Muscle layer of colon (tissue), 2 donors: ENCODE measurements around the gene CSGALNACT2.
"Not testable (repeated sequence)": the region's sequence is repeated elsewhere in the genome, so short reads cannot be mapped to it uniquely, and the experiment has no call there.

Source experiments
- H3K27ac ChIP-seq: one replicate; pipeline ENCODE4 v1.7.0; 2013; ENCODE audit warnings: low read depth, mild to moderate bottlenecking, low read length, moderate library complexity
- H3K27me3 ChIP-seq, 2 donors: one replicate each; pipeline ENCODE4 v1.7.0; 2013; ENCODE audit warnings: low read length in 2 of 2, mild to moderate bottlenecking in 2 of 2; ENCODE audit not compliant: insufficient read depth in 2 of 2, control insufficient read depth in 1 of 2
- H3K36me3 ChIP-seq: one replicate; pipeline ENCODE4 v1.7.0; 2013; ENCODE audit warnings: mild to moderate bottlenecking, low read length; ENCODE audit not compliant: insufficient read depth
- H3K4me1 ChIP-seq: one replicate; pipeline ENCODE4 v1.7.0; 2013; ENCODE audit warnings: mild to moderate bottlenecking, low read length; ENCODE audit not compliant: insufficient read depth
- H3K4me3 ChIP-seq, 2 donors: one replicate each; pipeline ENCODE4 v1.7.0; 2013; ENCODE audit warnings: low read length in 2 of 2, low read depth in 1 of 2, mild to moderate bottlenecking in 1 of 2, moderate library complexity in 1 of 2
- H3K9ac ChIP-seq: one replicate; pipeline ENCODE4 v1.7.0; 2013; ENCODE audit warnings: low read length
- H3K9me3 ChIP-seq: one replicate; pipeline ENCODE4 v1.7.0; 2013; ENCODE audit warnings: mild to moderate bottlenecking, low read length
- donor health status: abdominal sarcoma.
- donor health status: Adenocarcinoma of cecum.

CSGALNACT2 gene

DNA sequence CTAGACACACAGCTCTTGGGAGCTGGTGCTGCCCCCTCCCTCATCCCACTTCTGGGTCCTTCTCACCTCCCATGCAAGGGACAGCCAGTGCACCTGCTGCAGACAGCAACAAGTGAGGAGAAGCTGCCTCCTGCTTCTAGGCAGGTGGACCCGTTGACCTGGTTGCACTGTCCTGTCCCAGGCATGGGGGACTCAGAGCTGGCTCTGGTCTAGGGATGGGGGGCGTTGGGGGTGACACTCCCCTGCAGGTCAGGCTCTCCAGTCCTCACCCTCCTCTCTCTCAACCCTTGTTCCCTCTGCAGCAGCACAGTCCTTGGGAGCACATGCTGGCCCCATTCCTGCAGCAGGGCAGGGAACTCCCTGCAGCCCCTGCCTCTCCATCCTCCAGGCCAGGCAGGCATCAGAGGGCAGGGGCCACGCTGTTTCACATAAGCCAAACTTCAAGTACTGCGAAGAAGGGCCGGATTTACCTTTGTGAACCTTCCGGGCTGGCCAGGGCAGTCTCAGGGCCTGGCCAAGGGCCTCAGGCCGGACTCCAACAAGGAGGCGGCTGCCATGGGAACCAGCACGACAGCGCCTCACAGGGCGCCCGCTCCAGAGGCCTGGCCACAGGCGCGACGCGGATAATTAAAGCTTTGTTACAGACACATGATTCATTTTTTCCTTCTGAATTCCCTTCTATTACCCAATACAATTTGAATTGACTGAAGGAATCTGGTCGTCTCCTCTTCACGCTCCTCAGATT lies 80.1 kb downstream of the CSGALNACT2 start:
- Histone ChIP-seq H3K9me3 (no peaks in the 10 kb centered on the region), H3K9ac (no peak overlapping the region), H3K4me1 (no peaks in the 10 kb centered on the region), H3K4me3 (no peak overlapping the region), H3K27me3 (peaks cover 0 to 16% of the 10 kb centered on the region in 2 donors), H3K36me3 (no peaks in the 10 kb centered on the region), H3K27ac (no peak overlapping the region)

DNA sequence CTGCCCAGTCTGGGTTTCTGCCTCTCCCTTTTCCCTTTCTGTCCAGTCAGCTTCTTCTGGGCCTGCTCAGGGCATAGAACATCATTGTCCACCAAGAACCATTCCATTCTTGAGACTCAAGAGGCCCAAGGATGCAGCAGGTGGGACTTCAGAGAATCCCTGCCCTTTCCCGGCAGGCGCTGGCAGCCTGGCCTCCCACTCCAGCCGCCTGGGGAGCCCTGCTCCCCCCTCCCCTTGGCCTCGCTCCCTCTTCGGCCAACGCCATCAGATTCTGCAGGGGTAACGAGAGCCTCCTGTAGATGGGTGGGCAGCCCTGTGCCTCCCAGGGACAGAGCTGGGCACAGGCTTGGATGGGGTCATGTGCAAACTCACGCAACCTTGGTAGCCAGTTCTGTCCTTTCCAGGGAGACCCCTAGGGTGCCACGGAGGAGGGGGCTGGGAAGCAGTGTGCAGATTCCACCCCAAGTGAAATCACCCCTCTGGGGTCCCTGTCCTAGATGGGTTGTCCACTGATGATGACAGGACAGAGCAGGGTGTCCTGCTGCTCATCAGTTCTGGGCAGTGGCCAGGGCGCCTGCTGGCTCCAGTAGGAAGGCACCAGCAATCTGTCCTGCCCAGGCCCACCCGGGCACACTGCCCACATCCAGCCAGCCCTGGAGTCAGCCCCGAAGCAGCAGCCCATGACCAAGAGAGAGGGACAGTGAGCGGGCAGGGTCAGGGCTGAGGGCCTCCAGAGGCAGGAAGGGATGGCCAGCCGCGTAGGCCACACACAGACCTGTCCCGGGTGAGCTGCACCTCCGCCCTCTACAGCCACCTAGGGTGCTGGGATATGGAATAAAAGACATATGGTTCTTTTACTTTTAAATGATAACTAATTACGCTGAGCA lies 80.9 kb downstream of the CSGALNACT2 start:
- Histone ChIP-seq H3K9ac (no peak overlapping the region), H3K27ac (no peak overlapping the region), H3K4me1 (no peaks in the 10 kb centered on the region), H3K27me3 (peaks cover 0 to 16% of the 10 kb centered on the region in 2 donors), H3K4me3 (no peak overlapping the region), H3K9me3 (no peaks in the 10 kb centered on the region), H3K36me3 (no peaks in the 10 kb centered on the region)

DNA sequence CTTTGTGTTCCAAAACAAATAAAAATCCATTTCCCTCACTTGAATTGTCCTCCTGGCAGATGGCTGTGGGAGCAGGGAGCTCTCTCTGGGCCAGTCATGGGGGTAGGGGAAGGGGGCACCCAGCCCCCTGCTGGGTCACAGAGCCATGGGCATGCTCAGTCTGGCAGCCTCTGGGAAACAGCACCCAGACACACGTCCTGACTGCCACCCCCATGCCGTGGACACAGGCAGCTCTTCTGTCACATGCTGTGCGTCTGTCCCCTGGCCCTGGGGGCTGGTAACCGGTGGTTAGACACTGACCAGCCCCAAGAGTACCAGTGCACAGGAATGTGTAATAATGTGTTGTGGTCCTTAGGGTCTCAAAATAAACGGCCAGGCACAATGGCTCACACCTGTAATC lies 81.6 kb downstream of the CSGALNACT2 start:
- Histone ChIP-seq H3K4me1 (no peaks in the 10 kb centered on the region), H3K4me3 (no peak overlapping the region), H3K27me3 (peaks cover 0 to 16% of the 10 kb centered on the region in 2 donors), H3K27ac (no peak overlapping the region), H3K9ac (no peak overlapping the region), H3K36me3 (no peaks in the 10 kb centered on the region), H3K9me3 (no peaks in the 10 kb centered on the region)

- not testable (repeated sequence) for H3K4me3 ChIP-seq, H3K27ac ChIP-seq, H3K9ac ChIP-seq, H3K4me1 ChIP-seq, H3K9me3 ChIP-seq, H3K36me3 ChIP-seq
- peaks cover 0 to 16% of the 10 kb centered on the region in 2 donors for H3K27me3 ChIP-seq
Measured at GRCh38 chr10:43220251-43220650, 82.0 kb downstream of the CSGALNACT2 start.

DNA sequence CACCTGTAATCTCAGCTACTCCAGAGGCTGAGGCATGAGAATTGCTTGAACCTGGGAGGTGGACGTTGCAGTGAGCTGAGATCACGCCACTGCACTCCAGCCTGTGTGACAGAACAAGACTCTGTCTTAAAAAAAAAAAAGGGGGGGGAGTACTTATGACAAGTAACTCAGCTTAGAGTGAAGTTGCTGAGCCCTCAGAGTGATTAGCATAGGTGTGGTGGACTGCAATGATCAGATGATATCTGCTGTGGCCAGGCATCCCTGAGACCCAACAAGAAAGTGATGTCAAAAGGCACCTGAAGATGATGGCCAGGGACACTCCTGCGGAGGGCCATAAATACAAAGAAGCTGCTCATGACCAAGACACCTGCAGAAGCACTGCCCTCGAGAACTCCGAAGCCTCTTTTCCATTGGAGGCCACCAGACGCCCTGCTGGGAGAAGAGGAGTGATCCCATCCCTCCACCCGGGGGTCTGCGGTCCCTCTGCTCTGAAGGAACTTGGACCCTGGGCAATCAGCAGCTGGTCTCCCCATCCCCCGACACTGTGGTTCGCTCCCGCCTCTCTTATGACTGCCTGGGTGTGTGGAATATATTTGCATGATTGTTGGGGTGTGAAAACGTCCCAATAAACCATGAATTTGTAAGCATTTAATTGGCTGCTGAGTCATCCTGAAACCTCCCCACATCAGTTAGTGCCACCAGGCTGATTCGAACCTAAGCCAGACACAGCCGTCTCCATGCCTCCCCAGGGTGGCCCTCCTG lies 82.6 kb downstream of the CSGALNACT2 start:
- no peak overlapping the region for H3K9ac ChIP-seq
- H3K4me1 ChIP-seq, result no peaks in the 10 kb centered on the region
- H3K27me3 ChIP-seq, result peaks cover 0 to 16% of the 10 kb centered on the region in 2 donors
- H3K27ac ChIP-seq, result no peak overlapping the region
- H3K4me3 ChIP-seq, result no peak overlapping the region
- H3K36me3 ChIP-seq, result no peaks in the 10 kb centered on the region
- no peaks in the 10 kb centered on the region for H3K9me3 ChIP-seq

DNA sequence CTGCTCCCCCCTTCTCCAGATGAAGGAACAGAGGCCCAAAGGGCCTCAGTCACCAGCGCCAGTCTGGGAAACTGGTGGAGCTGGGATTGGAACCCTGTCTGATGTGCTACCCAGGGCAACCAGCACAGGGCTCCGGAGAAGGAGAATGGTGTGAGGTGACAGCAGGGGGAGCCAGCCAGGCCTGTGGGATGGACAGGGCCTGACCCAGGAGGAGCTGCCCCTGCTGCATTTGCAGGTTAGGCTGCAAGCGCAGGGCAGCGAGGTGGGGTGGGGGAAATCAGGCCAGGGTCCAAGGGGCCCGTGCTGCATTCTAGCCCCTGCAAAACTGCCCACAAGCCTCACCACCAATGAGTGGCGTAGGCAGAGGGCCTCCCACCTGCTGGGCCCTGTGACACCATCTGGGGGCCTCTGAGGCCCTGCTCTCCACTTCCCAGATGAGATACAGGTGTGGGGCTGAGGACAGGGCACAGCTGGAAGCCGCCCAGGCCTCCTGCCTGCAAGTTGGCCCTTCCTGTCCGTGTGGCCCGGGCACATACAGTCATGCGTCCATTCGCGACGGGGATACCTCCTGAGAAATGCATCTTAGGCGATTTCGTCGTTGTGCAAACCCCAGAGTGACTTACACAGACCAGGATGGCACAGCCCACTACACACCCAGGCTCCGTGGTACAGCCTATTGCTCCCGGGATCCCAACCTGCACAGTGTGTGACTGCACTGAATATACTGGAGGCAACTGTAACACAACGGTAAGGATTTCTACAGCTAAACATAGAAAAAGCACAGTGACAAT lies 83.4 kb downstream of the CSGALNACT2 start:
- Histone ChIP-seq H3K36me3 (no peaks in the 10 kb centered on the region), H3K4me1 (no peaks in the 10 kb centered on the region), H3K9me3 (no peaks in the 10 kb centered on the region), H3K4me3 (no peak overlapping the region), H3K9ac (no peak overlapping the region), H3K27ac (no peak overlapping the region), H3K27me3 (peaks cover 0 to 16% of the 10 kb centered on the region in 2 donors)

DNA sequence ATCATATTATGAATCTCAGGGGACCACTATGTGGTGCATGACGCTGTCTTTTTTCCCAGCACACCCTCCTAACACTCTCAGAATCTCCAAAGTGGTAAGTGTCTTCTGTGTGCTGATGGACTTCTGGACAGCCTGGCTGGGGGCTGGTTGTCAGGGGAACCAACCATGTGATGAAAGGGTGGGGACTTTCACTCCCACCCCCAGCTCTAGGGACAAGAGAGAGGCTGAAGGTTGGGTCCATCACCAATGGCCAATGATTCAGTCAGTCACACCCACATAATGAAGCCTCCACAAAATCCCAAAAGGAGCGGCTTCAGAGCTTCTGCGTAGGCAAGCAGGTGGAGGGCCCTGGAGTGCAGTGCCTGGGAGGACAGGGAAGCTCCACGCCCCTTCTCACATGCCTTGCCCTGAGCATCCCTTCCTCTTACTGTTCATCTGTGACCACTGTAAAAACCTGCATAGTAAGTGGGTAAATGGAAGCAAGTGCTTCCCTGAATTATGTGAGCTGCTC lies 84.0 kb downstream of the CSGALNACT2 start:
- Histone ChIP-seq H3K9ac (no peak overlapping the region), H3K9me3 (no peaks in the 10 kb centered on the region), H3K36me3 (no peaks in the 10 kb centered on the region), H3K4me1 (no peaks in the 10 kb centered on the region), H3K27me3 (peaks cover 0 to 16% of the 10 kb centered on the region in 2 donors), H3K4me3 (no peak overlapping the region), H3K27ac (no peak overlapping the region)

DNA sequence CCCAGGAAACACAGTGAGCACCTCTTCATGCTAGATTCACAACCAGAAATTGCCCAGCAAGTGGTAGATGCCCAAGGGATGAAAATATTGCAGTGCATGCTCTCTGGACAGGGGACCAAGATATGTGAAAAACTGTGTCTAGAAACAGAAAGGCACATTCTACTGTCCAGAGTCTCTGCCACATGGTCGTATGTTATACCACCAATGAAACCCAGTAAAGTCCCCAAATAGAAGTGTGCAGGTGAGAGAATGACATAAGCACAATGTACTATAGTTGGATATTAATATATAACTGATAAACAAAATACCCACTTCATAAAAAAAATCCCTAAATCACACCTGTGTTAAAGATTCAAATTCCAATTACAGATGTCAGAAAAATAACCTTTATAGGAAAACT lies 84.8 kb downstream of the CSGALNACT2 start:
- H3K36me3 ChIP-seq, result no peaks in the 10 kb centered on the region
- peaks cover 0 to 14% of the 10 kb centered on the region in 2 donors for H3K27me3 ChIP-seq
- H3K4me3 ChIP-seq, result no peak overlapping the region
- no peaks in the 10 kb centered on the region for H3K9me3 ChIP-seq
- no peak overlapping the region for H3K27ac ChIP-seq
- no peak overlapping the region for H3K9ac ChIP-seq
- no peaks in the 10 kb centered on the region for H3K4me1 ChIP-seq

GRCh38 chr10:43224321-43224720 lies 86.1 kb downstream of the CSGALNACT2 start:
- no peak overlapping the region for H3K27ac ChIP-seq

DNA sequence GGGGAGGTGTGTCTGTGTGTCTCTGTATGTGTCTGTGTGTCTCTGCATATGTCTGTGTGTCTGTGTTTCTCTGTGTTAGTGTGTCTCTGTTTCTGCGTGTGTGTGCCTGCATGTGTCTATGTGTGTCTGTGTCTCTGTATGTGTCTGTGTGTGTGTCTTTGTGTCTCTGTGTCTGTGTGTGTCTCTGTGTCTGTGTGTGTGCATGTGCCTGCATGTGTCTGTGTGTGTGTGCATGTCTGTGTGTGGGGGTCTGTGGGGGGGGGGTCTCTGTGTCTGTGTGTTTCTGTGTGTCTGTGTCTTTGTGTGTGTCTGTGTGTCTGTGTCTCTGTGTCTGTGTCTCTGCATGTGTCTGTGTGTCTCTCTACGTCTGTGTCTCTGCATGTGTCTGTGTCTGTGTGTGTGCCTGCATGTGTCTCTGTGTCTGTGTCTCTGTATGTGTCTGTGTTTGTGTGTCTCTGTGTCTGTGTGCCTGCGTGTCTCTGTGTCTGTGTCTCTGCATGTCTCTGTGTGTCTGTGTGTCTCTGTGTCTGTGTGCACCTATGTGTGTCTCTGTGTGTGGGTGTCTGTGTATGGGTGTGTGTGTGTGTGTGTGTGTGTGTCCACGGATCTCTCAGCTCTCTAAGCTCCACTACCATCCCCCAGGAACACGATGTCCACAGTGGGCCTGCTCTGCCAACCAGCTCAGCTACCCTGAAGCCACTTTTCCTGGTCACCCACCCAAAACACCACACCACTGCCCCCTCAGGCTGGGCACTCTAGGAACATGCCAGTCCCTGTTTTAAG lies 87.0 kb downstream of the CSGALNACT2 start:
- Histone ChIP-seq H3K36me3 (no peaks in the 10 kb centered on the region), H3K9ac (no peak overlapping the region), H3K4me3 (no peak overlapping the region), H3K9me3 (no peaks in the 10 kb centered on the region), H3K27ac (no peak overlapping the region), H3K4me1 (no peaks in the 10 kb centered on the region), H3K27me3 (peaks cover 0 to 24% of the 10 kb centered on the region in 2 donors)

More at GRCh38 chr10:43224321-43224720, 86.1 kb downstream of the CSGALNACT2 start:
- no peak overlapping the region for H3K4me3 ChIP-seq
- H3K9ac ChIP-seq, result no peak overlapping the region
- H3K4me1 ChIP-seq, result no peaks in the 10 kb centered on the region
- H3K9me3 ChIP-seq, result no peaks in the 10 kb centered on the region
- no peaks in the 10 kb centered on the region for H3K36me3 ChIP-seq
- peaks cover 0 to 20% of the 10 kb centered on the region in 2 donors for H3K27me3 ChIP-seq
